HepG2 (cell line): ENCODE measurements around the gene TTPAL. TPM values are rescaled to one million over a fixed set of nuclear protein-coding genes. Genes with fewer than 3 reads are reported as not detected.
A peak's percentile ranks its signal among the peaks of the same experiment; 100 is the strongest.

Source experiments
- ATAD3A ChIP-seq: sonication (generic); formaldehyde crosslinking; IDR thresholded peaks from 2 replicates; pipeline ENCODE4 v1.4.0; 2020; ENCODE audit warnings: missing genetic modification reagents
- ELF4 ChIP-seq: sonication (generic); formaldehyde crosslinking; IDR thresholded peaks from 2 replicates; pipeline ENCODE4 v1.5.0; 2020; ENCODE audit warnings: missing genetic modification reagents, mild to moderate bottlenecking, moderate library complexity, borderline replicate concordance
- KLF16 ChIP-seq, 2 experiments: sonication (generic) in 1 of 2; formaldehyde crosslinking in 1 of 2; IDR thresholded peaks; 2 replicates each; pipeline versions ENCODE4 v1.6.1 to v1.8.0; 2016 to 2023; ENCODE audit warnings: missing genetic modification reagents in 2 of 2, missing compliant biosample characterization in 1 of 2
- MEIS1 ChIP-seq: sonication (generic); formaldehyde crosslinking; IDR thresholded peaks from 2 replicates; pipeline ENCODE4 v1.9.0; 2021; ENCODE audit warnings: mild to moderate bottlenecking, missing genetic modification reagents, moderate library complexity, borderline replicate concordance
- PCBP2 ChIP-seq: fragments of 200-400 bp; formaldehyde crosslinking; optimal IDR thresholded peaks from 2 replicates; pipeline ENCODE3; 2018; ENCODE audit warnings: low read length, low read depth; ENCODE audit not compliant: poor library complexity, severe bottlenecking
- RAD21 ChIP-seq: fragments of 450-650 bp; formaldehyde crosslinking; IDR thresholded peaks from 2 replicates; pipeline ENCODE4 v1.5.0; 2020; ENCODE audit warnings: mild to moderate bottlenecking
- SMARCC2 ChIP-seq: fragments of 450-650 bp; IDR thresholded peaks from 2 replicates; pipeline ENCODE4 v1.6.1; 2017; ENCODE audit warnings: antibody characterized with exemption, mild to moderate bottlenecking
- SRSF1 ChIP-seq: fragments of 200-400 bp; formaldehyde crosslinking; optimal IDR thresholded peaks from 2 replicates; pipeline ENCODE3; 2017; ENCODE audit warnings: mild to moderate bottlenecking, low read depth, low read length, moderate library complexity
- TSC22D2 ChIP-seq: sonication (generic); formaldehyde crosslinking; IDR thresholded peaks from 2 replicates; pipeline ENCODE4 v1.5.1; 2020; ENCODE audit warnings: missing genetic modification reagents, mild to moderate bottlenecking, borderline replicate concordance
- ZFP41 ChIP-seq: sonication (generic); formaldehyde crosslinking; IDR thresholded peaks from 2 replicates; pipeline ENCODE4 v1.4.0; 2020; ENCODE audit warnings: mild to moderate bottlenecking, missing genetic modification reagents, borderline replicate concordance
- ZNF354B ChIP-seq: sonication (generic); formaldehyde crosslinking; IDR thresholded peaks from 2 replicates; pipeline ENCODE4 v1.8.0; 2022; ENCODE audit warnings: mild to moderate bottlenecking, missing genetic modification reagents
- ZNF564 ChIP-seq: sonication (generic); formaldehyde crosslinking; IDR thresholded peaks from 2 replicates; pipeline ENCODE4 v1.8.1; 2023; ENCODE audit warnings: mild to moderate bottlenecking, missing genetic modification reagents
- ZNF614 ChIP-seq: IDR thresholded peaks from 2 replicates; pipeline ENCODE4 v1.6.1; 2018; ENCODE audit warnings: missing biosample characterization, missing genetic modification reagents, inconsistent platforms, borderline replicate concordance
- ZNF674 ChIP-seq: sonication (generic); formaldehyde crosslinking; IDR thresholded peaks from 2 replicates; pipeline ENCODE4 v1.5.0; 2020; ENCODE audit warnings: low read depth, mild to moderate bottlenecking, missing genetic modification reagents
- ZNF766 ChIP-seq: sonication (generic); formaldehyde crosslinking; IDR thresholded peaks from 2 replicates; pipeline ENCODE4 v1.5.0; 2020; ENCODE audit warnings: missing genetic modification reagents, borderline replicate concordance
- polyA plus RNA-seq, 8 experiments: library from polyadenylated mRNA; depleted of rRNA in 3 of 8; stranded (reverse) in 7 of 8; unstranded in 1 of 8; fragments of >200 nt; fragmentation: Illumina TruSeq in 4 of 8; extraction: Trizol in 4 of 8; gene quantifications; 2 replicates each; pipeline versions ENCODE4 v1.2.1 to v1.2.3, GENCODE V29; 2011 to 2016; ENCODE audit warnings: low read depth in 4 of 8, missing spikeins in 1 of 8, mixed read lengths in 1 of 8; ENCODE audit not compliant: insufficient read depth in 1 of 8
- total RNA-seq, 5 experiments: library from RNA; depleted of rRNA; stranded (reverse); fragments of >200 nt; fragmentation: Illumina TruSeq; extraction: Trizol; gene quantifications; 2 replicates each; pipeline ENCODE4 v1.2.3, GENCODE V29; 2016; ENCODE audit warnings: low read depth in 1 of 5
- TF ChIP-seq, protein P1 (sequence below): IDR thresholded peaks from 2 replicates; pipeline ENCODE4 v1.6.1; 2012; ENCODE audit warnings: low read depth, low read length, improper control_type of control experiment
- TF ChIP-seq, protein P2 (sequence below): sonication (generic); formaldehyde crosslinking; IDR thresholded peaks from 2 replicates; pipeline ENCODE4 v1.5.0; 2020; ENCODE audit warnings: missing genetic modification reagents, mild to moderate bottlenecking, borderline replicate concordance
- TF ChIP-seq, protein P3 (sequence below): sonication (generic); formaldehyde crosslinking; IDR thresholded peaks from 2 replicates; pipeline ENCODE4 v1.4.0; 2020; ENCODE audit warnings: missing genetic modification reagents, mild to moderate bottlenecking, borderline replicate concordance
- TF ChIP-seq, protein P4 (sequence below): fragments of 450-650 bp; IDR thresholded peaks from 2 replicates; pipeline ENCODE4 v1.6.1; 2017

Gene TTPAL
- total and polyA plus RNA-seq, 2 of the 13 experiments (the other 11 are each of a cell fraction or from before 2014, with no cell fraction given) = 4.3 to 18.8 TPM

DNA sequence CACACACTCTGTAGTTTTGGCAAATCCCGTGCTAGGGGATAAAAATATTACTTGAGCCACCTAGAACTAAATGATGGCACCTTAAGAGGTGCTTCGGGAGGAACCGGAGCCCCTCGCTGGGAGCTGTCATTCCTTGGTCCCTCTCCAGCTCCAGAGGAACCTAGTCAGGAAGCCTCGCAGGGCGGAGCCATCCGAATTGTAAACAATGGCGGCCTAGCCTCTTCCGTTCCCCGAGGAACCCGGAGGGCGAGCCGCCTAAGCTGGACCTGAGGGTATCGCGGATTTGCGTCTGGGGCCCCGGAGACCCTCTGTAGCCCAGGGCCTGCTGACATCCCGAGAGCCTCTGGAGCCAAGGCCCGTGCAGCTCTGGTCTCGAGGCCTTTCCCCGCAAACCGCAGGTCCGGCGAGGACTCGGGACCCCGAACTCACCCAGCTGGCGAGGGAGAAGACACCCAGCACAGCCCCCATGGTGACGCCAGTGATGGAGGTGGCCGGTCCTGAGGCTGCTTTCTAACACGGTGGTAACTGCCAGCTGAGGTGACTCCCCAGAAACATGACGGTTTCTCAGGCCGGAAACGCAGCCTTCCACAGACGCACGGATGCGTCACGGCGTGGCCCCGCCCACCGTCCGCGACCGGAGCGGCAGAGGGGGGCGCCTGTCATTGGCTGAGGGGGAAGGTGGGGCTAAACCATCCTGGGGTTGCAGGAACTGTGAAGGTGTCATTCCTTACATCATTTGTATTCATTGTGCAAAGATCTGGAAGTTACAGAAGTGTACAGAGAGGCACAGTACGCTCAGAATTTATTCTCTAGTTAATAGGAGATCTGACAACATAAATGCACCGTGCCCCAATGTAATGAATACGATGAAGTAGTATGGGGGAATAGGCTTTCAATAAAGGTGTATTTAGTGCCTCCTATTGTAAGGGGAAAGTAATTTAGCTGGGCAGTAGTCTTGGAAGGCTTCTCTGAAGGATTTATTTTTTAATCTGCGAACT, 46.1 kb downstream of the TTPAL start, which contains the start of gene SERINC3 (continued):
- TF ChIP-seq, protein P1, sequence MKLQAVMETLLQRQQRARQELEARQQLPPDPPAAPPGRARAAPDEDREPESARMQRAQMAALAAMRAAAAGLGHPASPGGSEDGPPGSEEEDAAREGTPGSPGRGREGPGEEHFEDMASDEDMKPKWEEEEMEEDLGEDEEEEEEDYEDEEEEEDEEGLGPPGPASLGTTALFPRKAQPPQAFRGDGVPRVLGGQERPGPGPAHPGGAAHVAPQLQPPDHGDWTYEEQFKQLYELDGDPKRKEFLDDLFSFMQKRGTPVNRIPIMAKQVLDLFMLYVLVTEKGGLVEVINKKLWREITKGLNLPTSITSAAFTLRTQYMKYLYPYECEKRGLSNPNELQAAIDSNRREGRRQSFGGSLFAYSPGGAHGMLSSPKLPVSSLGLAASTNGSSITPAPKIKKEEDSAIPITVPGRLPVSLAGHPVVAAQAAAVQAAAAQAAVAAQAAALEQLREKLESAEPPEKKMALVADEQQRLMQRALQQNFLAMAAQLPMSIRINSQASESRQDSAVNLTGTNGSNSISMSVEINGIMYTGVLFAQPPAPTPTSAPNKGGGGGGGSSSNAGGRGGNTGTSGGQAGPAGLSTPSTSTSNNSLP = peak; percentile 77; the same call in 1 of the 2 replicates
- TF ChIP-seq SMARCC2 (no peak), ZNF674 (CRISPR knock-in tag) (no peak), MEIS1 (CRISPR knock-in tag) (peak; percentile 90; the same call in 1 of the 2 replicates), ATAD3A (CRISPR knock-in tag) (peak; percentile 86; the same call in 1 of the 2 replicates), ZNF354B (peak; percentile 93; the same call in 1 of the 2 replicates), KLF16 (CRISPR knock-in tag; IDR thresholded peaks at IDR 0.05) (peak in 1 of 2 experiments; percentile 73; a peak in 1 of 4 replicates), RAD21 (peak; percentile 56), ZNF766 (CRISPR knock-in tag) (peak; percentile 95), ZNF614 (CRISPR knock-in tag) (peak; percentile 60), ELF4 (peak; percentile 99), PCBP2 (no peak), TSC22D2 (CRISPR knock-in tag) (no peak; the same call in 1 of the 2 replicates), ZNF564 (CRISPR knock-in tag) (peak; percentile 76; the same call in 1 of the 2 replicates), ZFP41 (CRISPR knock-in tag) (peak; percentile 75; the same call in 1 of the 2 replicates), SRSF1 (peak; percentile 79)
- TF ChIP-seq, protein P2, sequence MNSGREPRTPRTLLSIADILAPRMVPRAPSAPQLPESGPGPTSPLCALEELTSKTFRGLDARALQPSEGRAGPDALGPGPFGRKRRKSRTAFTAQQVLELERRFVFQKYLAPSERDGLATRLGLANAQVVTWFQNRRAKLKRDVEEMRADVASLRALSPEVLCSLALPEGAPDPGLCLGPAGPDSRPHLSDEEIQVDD (CRISPR knock-in tag) = peak; percentile 90
- TF ChIP-seq, protein P3, sequence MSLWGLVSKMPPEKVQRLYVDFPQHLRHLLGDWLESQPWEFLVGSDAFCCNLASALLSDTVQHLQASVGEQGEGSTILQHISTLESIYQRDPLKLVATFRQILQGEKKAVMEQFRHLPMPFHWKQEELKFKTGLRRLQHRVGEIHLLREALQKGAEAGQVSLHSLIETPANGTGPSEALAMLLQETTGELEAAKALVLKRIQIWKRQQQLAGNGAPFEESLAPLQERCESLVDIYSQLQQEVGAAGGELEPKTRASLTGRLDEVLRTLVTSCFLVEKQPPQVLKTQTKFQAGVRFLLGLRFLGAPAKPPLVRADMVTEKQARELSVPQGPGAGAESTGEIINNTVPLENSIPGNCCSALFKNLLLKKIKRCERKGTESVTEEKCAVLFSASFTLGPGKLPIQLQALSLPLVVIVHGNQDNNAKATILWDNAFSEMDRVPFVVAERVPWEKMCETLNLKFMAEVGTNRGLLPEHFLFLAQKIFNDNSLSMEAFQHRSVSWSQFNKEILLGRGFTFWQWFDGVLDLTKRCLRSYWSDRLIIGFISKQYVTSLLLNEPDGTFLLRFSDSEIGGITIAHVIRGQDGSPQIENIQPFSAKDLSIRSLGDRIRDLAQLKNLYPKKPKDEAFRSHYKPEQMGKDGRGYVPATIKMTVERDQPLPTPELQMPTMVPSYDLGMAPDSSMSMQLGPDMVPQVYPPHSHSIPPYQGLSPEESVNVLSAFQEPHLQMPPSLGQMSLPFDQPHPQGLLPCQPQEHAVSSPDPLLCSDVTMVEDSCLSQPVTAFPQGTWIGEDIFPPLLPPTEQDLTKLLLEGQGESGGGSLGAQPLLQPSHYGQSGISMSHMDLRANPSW (CRISPR knock-in tag) = peak; percentile 77; the same call in 1 of the 2 replicates
- TF ChIP-seq, protein P4, sequence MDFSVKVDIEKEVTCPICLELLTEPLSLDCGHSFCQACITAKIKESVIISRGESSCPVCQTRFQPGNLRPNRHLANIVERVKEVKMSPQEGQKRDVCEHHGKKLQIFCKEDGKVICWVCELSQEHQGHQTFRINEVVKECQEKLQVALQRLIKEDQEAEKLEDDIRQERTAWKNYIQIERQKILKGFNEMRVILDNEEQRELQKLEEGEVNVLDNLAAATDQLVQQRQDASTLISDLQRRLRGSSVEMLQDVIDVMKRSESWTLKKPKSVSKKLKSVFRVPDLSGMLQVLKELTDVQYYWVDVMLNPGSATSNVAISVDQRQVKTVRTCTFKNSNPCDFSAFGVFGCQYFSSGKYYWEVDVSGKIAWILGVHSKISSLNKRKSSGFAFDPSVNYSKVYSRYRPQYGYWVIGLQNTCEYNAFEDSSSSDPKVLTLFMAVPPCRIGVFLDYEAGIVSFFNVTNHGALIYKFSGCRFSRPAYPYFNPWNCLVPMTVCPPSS = no peak
